Measurements from ENCODE around the gene CD7.
"Not testable (repeated sequence)": the region's sequence is repeated elsewhere in the genome, so short reads cannot be mapped to it uniquely, and the experiment has no call there.

CD7 gene

GRCh38 chr17:82317394-82318168 is at the start of gene CD7:
TSS of gene CD7 (minus strand) at chr17:82317608. CDS start at chr17:82317495, 113 bp downstream.
- H3K4me1 ChIP-seq (ENCODE audit: control insufficient read depth in 1 of 2, insufficient read depth in 2 of 2, low read length in 2 of 2), result peaks cover 17 to 18% of the 10 kb centered on the region in 2 donors
- H3K27me3 ChIP-seq (ENCODE audit: control insufficient read depth in 1 of 2, insufficient read depth in 2 of 2, low read length in 2 of 2), result peaks cover 0 to 2% of the 10 kb centered on the region in 2 donors
- peaks cover 0 to 7% of the 10 kb centered on the region in 2 donors for H3K9me3 ChIP-seq (ENCODE audit: control insufficient read depth in 1 of 2, low read length in 2 of 2)
- H3K36me3 ChIP-seq (ENCODE audit: control insufficient read depth in 1 of 2, insufficient read depth in 2 of 2, low read length in 2 of 2), result no peaks in the 10 kb centered on the region
- H3K9ac ChIP-seq (ENCODE audit: low read depth in 1 of 2, low read length in 2 of 2), result peak within 1 kb of the TSS; percentile 18 to 32
- no peak within 1 kb of the TSS for H3K27ac ChIP-seq (ENCODE audit: low read depth, low read length)
- peak within 1 kb of the TSS; percentile 36 to 51 for H3K4me3 ChIP-seq (ENCODE audit: low read depth in 1 of 2, low read length in 2 of 2)

- Histone ChIP-seq H3K4me1 (ENCODE audit: control insufficient read depth in 1 of 2, insufficient read depth in 2 of 2, low read length in 2 of 2) (peaks cover 15 to 20% of the 10 kb centered on the region in 2 donors), H3K36me3 (ENCODE audit: control insufficient read depth in 1 of 2, insufficient read depth in 2 of 2, low read length in 2 of 2) (no peaks in the 10 kb centered on the region), H3K4me3 (ENCODE audit: low read depth in 1 of 2, low read length in 2 of 2) (no peak overlapping the region), H3K27ac (ENCODE audit: low read depth, low read length) (no peak overlapping the region), H3K9ac (ENCODE audit: low read depth in 1 of 2, low read length in 2 of 2) (no peak overlapping the region), H3K27me3 (ENCODE audit: control insufficient read depth in 1 of 2, insufficient read depth in 2 of 2, low read length in 2 of 2) (peaks cover 13 to 24% of the 10 kb centered on the region in 2 donors), H3K9me3 (ENCODE audit: control insufficient read depth in 1 of 2, low read length in 2 of 2) (no peaks in the 10 kb centered on the region)
These were observed 49.3 kb upstream of the CD7 start for GRCh38 chr17:82366749-82367148.

- Histone ChIP-seq H3K27me3 (ENCODE audit: control insufficient read depth in 1 of 2, insufficient read depth in 2 of 2, low read length in 2 of 2) (peaks cover 5 to 18% of the 10 kb centered on the region in 2 donors), H3K4me1 (ENCODE audit: control insufficient read depth in 1 of 2, insufficient read depth in 2 of 2, low read length in 2 of 2) (peaks cover 8 to 14% of the 10 kb centered on the region in 2 donors), H3K36me3 (ENCODE audit: control insufficient read depth in 1 of 2, insufficient read depth in 2 of 2, low read length in 2 of 2) (no peaks in the 10 kb centered on the region), H3K27ac (ENCODE audit: low read depth, low read length) (no peak overlapping the region), H3K4me3 (ENCODE audit: low read depth in 1 of 2, low read length in 2 of 2) (no peak overlapping the region), H3K9ac (ENCODE audit: low read depth in 1 of 2, low read length in 2 of 2) (no peak overlapping the region), H3K9me3 (ENCODE audit: control insufficient read depth in 1 of 2, low read length in 2 of 2) (no peaks in the 10 kb centered on the region)
These were observed 48.3 kb upstream of the CD7 start for GRCh38 chr17:82365606-82366295.

GRCh38 chr17:82361885-82362633 is 44.7 kb upstream of the CD7 start:
- no peak overlapping the region for H3K4me3 ChIP-seq (ENCODE audit: low read depth in 1 of 2, low read length in 2 of 2)
- H3K4me1 ChIP-seq (ENCODE audit: control insufficient read depth in 1 of 2, insufficient read depth in 2 of 2, low read length in 2 of 2), result peaks cover 5 to 7% of the 10 kb centered on the region in 2 donors
- H3K9me3 ChIP-seq (ENCODE audit: control insufficient read depth in 1 of 2, low read length in 2 of 2), result no peaks in the 10 kb centered on the region
- H3K27me3 ChIP-seq (ENCODE audit: control insufficient read depth in 1 of 2, insufficient read depth in 2 of 2, low read length in 2 of 2), result peaks cover 0 to 9% of the 10 kb centered on the region in 2 donors
- no peaks in the 10 kb centered on the region for H3K36me3 ChIP-seq (ENCODE audit: control insufficient read depth in 1 of 2, insufficient read depth in 2 of 2, low read length in 2 of 2)
- H3K9ac ChIP-seq (ENCODE audit: low read depth in 1 of 2, low read length in 2 of 2), result no peak overlapping the region
- H3K27ac ChIP-seq (ENCODE audit: low read depth, low read length), result no peak overlapping the region

- not testable (repeated sequence) for H3K9me3 ChIP-seq (ENCODE audit: control insufficient read depth in 1 of 2, low read length in 2 of 2); H3K9ac ChIP-seq (ENCODE audit: low read depth in 1 of 2, low read length in 2 of 2); H3K27me3 ChIP-seq (ENCODE audit: control insufficient read depth in 1 of 2, insufficient read depth in 2 of 2, low read length in 2 of 2); H3K36me3 ChIP-seq (ENCODE audit: control insufficient read depth in 1 of 2, insufficient read depth in 2 of 2, low read length in 2 of 2); H3K4me3 ChIP-seq (ENCODE audit: low read depth in 1 of 2, low read length in 2 of 2); H3K27ac ChIP-seq (ENCODE audit: low read depth, low read length)
- peaks cover 4 to 13% of the 10 kb centered on the region in 2 donors for H3K4me1 ChIP-seq (ENCODE audit: control insufficient read depth in 1 of 2, insufficient read depth in 2 of 2, low read length in 2 of 2)
These were observed 42.2 kb upstream of the CD7 start for GRCh38 chr17:82359451-82360074.

- H3K27ac ChIP-seq (ENCODE audit: low read depth, low read length), result no peak within 1 kb of the TSS
- H3K36me3 ChIP-seq (ENCODE audit: control insufficient read depth in 1 of 2, insufficient read depth in 2 of 2, low read length in 2 of 2), result no peaks in the 10 kb centered on the region
- H3K4me3 ChIP-seq (ENCODE audit: low read depth in 1 of 2, low read length in 2 of 2), result no peak within 1 kb of the TSS
- H3K9me3 ChIP-seq (ENCODE audit: control insufficient read depth in 1 of 2, low read length in 2 of 2), result no peaks in the 10 kb centered on the region
- H3K4me1 ChIP-seq (ENCODE audit: control insufficient read depth in 1 of 2, insufficient read depth in 2 of 2, low read length in 2 of 2), result peaks cover 4 to 13% of the 10 kb centered on the region in 2 donors
- peaks cover 8% of the 10 kb centered on the region in 2 donors for H3K27me3 ChIP-seq (ENCODE audit: control insufficient read depth in 1 of 2, insufficient read depth in 2 of 2, low read length in 2 of 2)
- no peak within 1 kb of the TSS for H3K9ac ChIP-seq (ENCODE audit: low read depth in 1 of 2, low read length in 2 of 2)
These were observed 41.3 kb upstream of the CD7 start, which contains the start of gene TEX19 for GRCh38 chr17:82358465-82359350. TSS of gene TEX19 (plus strand) at chr17:82359247. CDS start at chr17:82362151, 2,904 bp downstream.

- Histone ChIP-seq H3K9ac (ENCODE audit: low read depth in 1 of 2, low read length in 2 of 2) (no peak overlapping the region), H3K4me1 (ENCODE audit: control insufficient read depth in 1 of 2, insufficient read depth in 2 of 2, low read length in 2 of 2) (peaks cover 4 to 13% of the 10 kb centered on the region in 2 donors), H3K9me3 (ENCODE audit: control insufficient read depth in 1 of 2, low read length in 2 of 2) (no peaks in the 10 kb centered on the region), H3K27me3 (ENCODE audit: control insufficient read depth in 1 of 2, insufficient read depth in 2 of 2, low read length in 2 of 2) (peaks cover 8% of the 10 kb centered on the region in 2 donors), H3K4me3 (ENCODE audit: low read depth in 1 of 2, low read length in 2 of 2) (no peak overlapping the region), H3K27ac (ENCODE audit: low read depth, low read length) (no peak overlapping the region), H3K36me3 (ENCODE audit: control insufficient read depth in 1 of 2, insufficient read depth in 2 of 2, low read length in 2 of 2) (no peaks in the 10 kb centered on the region)
These were observed 40.0 kb upstream of the CD7 start for GRCh38 chr17:82357394-82357793.

GRCh38 chr17:82356845-82357355 is 39.5 kb upstream of the CD7 start:
- Histone ChIP-seq H3K9me3 (ENCODE audit: control insufficient read depth in 1 of 2, low read length in 2 of 2) (no peaks in the 10 kb centered on the region), H3K4me1 (ENCODE audit: control insufficient read depth in 1 of 2, insufficient read depth in 2 of 2, low read length in 2 of 2) (peaks cover 4 to 17% of the 10 kb centered on the region in 2 donors), H3K36me3 (ENCODE audit: control insufficient read depth in 1 of 2, insufficient read depth in 2 of 2, low read length in 2 of 2) (no peaks in the 10 kb centered on the region), H3K27ac (ENCODE audit: low read depth, low read length) (no peak overlapping the region), H3K27me3 (ENCODE audit: control insufficient read depth in 1 of 2, insufficient read depth in 2 of 2, low read length in 2 of 2) (peaks cover 8% of the 10 kb centered on the region in 2 donors), H3K4me3 (ENCODE audit: low read depth in 1 of 2, low read length in 2 of 2) (no peak overlapping the region), H3K9ac (ENCODE audit: low read depth in 1 of 2, low read length in 2 of 2) (no peak overlapping the region)

Measured in duodenal mucosa (tissue), 2 donors.